ENCODE results near the gene C10orf71.
A peak's percentile ranks its signal among the peaks of the same experiment; 100 is the strongest.

The C10orf71 gene

GRCh38 chr10:49334964-49335363, 36.0 kb downstream of the C10orf71 start:
- no peaks in the 10 kb centered on the region for H3K36me3 ChIP-seq (replicated peaks; ENCODE audit: insufficient read depth, low read length)
- DNase-seq = no peak
- H3K4me1 ChIP-seq (ENCODE audit: low read length) = no peaks in the 10 kb centered on the region
- no peak overlapping the region for H3K4me2 ChIP-seq (ENCODE audit: low read depth, low read length)
- H3K9me2 ChIP-seq (replicated peaks; ENCODE audit: insufficient read depth, low read length) = no peaks in the 10 kb centered on the region
- H2AFZ ChIP-seq (ENCODE audit: low read length) = no peak overlapping the region
- H4K20me1 ChIP-seq (ENCODE audit: insufficient read depth, low read length) = no peaks in the 10 kb centered on the region
- no peak overlapping the region for H3K27ac ChIP-seq (ENCODE audit: low read length)
- no peak overlapping the region for H3K9ac ChIP-seq (ENCODE audit: low read length)
- H3K4me3 ChIP-seq (ENCODE audit: low read length) = no peak overlapping the region
- H3K79me2 ChIP-seq (ENCODE audit: low read length) = no peaks in the 10 kb centered on the region
- no peaks in the 10 kb centered on the region for H3K9me3 ChIP-seq (replicated peaks; ENCODE audit: insufficient read depth, low read length)
- no peaks in the 10 kb centered on the region for H3K27me3 ChIP-seq (replicated peaks; ENCODE audit: insufficient read depth, low read length)
- no peak for TF ChIP-seq CTCF (IDR thresholded peaks at IDR 0.05; ENCODE audit: low read length)
- no peak for TF ChIP-seq EZH2phosphoT487 (IDR thresholded peaks at IDR 0.05; ENCODE audit: low read length)
- no peak for TF ChIP-seq EZH2 (optimal IDR thresholded peaks at IDR 0.05; ENCODE audit: low read depth, low read length)
- H3F3A ChIP-seq (ENCODE audit: insufficient read depth, low read length) = no peaks in the 10 kb centered on the region

GRCh38 chr10:49335364-49335972, 36.5 kb downstream of the C10orf71 start:
- Histone ChIP-seq H3K9me2 (replicated peaks; ENCODE audit: insufficient read depth, low read length) (no peaks in the 10 kb centered on the region), H3K4me2 (ENCODE audit: low read depth, low read length) (no peak overlapping the region), H3K4me3 (ENCODE audit: low read length) (no peak overlapping the region), H2AFZ (ENCODE audit: low read length) (0 out of 2 replicates have a peak overlapping the region, but pooled peaks have one; percentile 21), H3F3A (ENCODE audit: insufficient read depth, low read length) (no peaks in the 10 kb centered on the region), H4K20me1 (ENCODE audit: insufficient read depth, low read length) (no peaks in the 10 kb centered on the region), H3K27ac (ENCODE audit: low read length) (no peak overlapping the region), H3K36me3 (replicated peaks; ENCODE audit: insufficient read depth, low read length) (no peaks in the 10 kb centered on the region), H3K9ac (ENCODE audit: low read length) (no peak overlapping the region), H3K4me1 (ENCODE audit: low read length) (no peaks in the 10 kb centered on the region), H3K9me3 (replicated peaks; ENCODE audit: insufficient read depth, low read length) (no peaks in the 10 kb centered on the region), H3K27me3 (replicated peaks; ENCODE audit: insufficient read depth, low read length) (no peaks in the 10 kb centered on the region), H3K79me2 (ENCODE audit: low read length) (no peaks in the 10 kb centered on the region)
- DNase-seq = no peak
- TF ChIP-seq EZH2 (optimal IDR thresholded peaks at IDR 0.05; ENCODE audit: low read depth, low read length) = no peak
- TF ChIP-seq EZH2phosphoT487 (IDR thresholded peaks at IDR 0.05; ENCODE audit: low read length) = no peak
- no peak for TF ChIP-seq CTCF (IDR thresholded peaks at IDR 0.05; ENCODE audit: low read length)

DNA sequence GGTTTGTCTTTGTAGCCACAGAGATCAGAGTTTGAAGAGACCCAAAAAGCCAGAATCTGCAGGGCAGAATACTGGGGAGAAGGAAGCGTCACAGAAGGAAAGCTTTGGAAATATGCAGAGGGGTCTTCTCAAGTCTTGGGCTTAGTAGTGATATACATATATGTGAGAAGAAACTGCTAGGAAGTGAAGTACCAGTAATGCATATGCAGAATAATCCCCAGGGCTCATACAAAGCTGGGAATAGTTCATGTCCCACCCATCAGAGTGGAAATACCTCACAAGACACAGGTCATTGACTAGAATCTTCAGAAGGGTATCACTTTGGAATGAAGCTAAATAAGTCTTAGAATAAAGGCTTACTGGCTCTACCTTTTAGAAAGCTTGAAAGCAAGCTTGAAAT, 39.6 kb downstream of the C10orf71 start:
- no peak overlapping the region for H2AFZ ChIP-seq (ENCODE audit: low read length)
- no peak overlapping the region for H3K4me2 ChIP-seq (ENCODE audit: low read depth, low read length)
- no peaks in the 10 kb centered on the region for H3F3A ChIP-seq (ENCODE audit: insufficient read depth, low read length)
- TF ChIP-seq EZH2phosphoT487 (IDR thresholded peaks at IDR 0.05; ENCODE audit: low read length) (no peak), EZH2 (optimal IDR thresholded peaks at IDR 0.05; ENCODE audit: low read depth, low read length) (no peak), CTCF (IDR thresholded peaks at IDR 0.05; ENCODE audit: low read length) (no peak)
- H3K9me3 ChIP-seq (replicated peaks; ENCODE audit: insufficient read depth, low read length) = no peaks in the 10 kb centered on the region
- no peaks in the 10 kb centered on the region for H3K79me2 ChIP-seq (ENCODE audit: low read length)
- no peak overlapping the region for H3K27ac ChIP-seq (ENCODE audit: low read length)
- H3K27me3 ChIP-seq (replicated peaks; ENCODE audit: insufficient read depth, low read length) = no peaks in the 10 kb centered on the region
- no peaks in the 10 kb centered on the region for H4K20me1 ChIP-seq (ENCODE audit: insufficient read depth, low read length)
- H3K4me1 ChIP-seq (ENCODE audit: low read length) = no peaks in the 10 kb centered on the region
- no peak overlapping the region for H3K4me3 ChIP-seq (ENCODE audit: low read length)
- no peak for DNase-seq
- H3K9ac ChIP-seq (ENCODE audit: low read length) = no peak overlapping the region
- H3K9me2 ChIP-seq (replicated peaks; ENCODE audit: insufficient read depth, low read length) = no peaks in the 10 kb centered on the region
- no peaks in the 10 kb centered on the region for H3K36me3 ChIP-seq (replicated peaks; ENCODE audit: insufficient read depth, low read length)
